Lower leg skin (tissue), 4 donors: ENCODE results near the gene AMOTL1. TPM values are rescaled to one million over a fixed set of nuclear protein-coding genes. Genes with fewer than 3 reads are reported as not detected.

Experiments
- DNase-seq, 2 donors: peaks; one replicate each; pipeline ENCODE4 v3.0.0-alpha.2; 2019; ENCODE audit warnings: low spot score in 2 of 2
- H3K4me3 ChIP-seq: fragments of 200-600 bp; sonication (generic); 2 replicates; pipeline ENCODE4 v1.5.1; 2017; ENCODE audit warnings: mild to moderate bottlenecking, low read depth; ENCODE audit not compliant: poor library complexity, severe bottlenecking
- CTCF ChIP-seq, 3 donors: fragments of 450-650 bp; IDR thresholded peaks; one replicate each; pipeline ENCODE4 v1.5.1; 2016; ENCODE audit warnings: antibody characterized with exemption in 3 of 3, mild to moderate bottlenecking in 3 of 3, moderate library complexity in 2 of 3
- POLR2A ChIP-seq, 2 donors: fragments of 450-650 bp; IDR thresholded peaks; one replicate each; pipeline ENCODE4 v1.6.1; 2016 to 2017; ENCODE audit warnings: antibody characterized with exemption in 2 of 2, mild to moderate bottlenecking in 1 of 2, moderate library complexity in 1 of 2
- WGBS, 2 donors: methylation state at CpG; one replicate each; pipeline ENCODE4 v1.1.5; 2018; 5-methylcytosine and 5-hydroxymethylcytosine counted together
- intact Hi-C: fragments of 100-400 bp; cut with DNase I; formaldehyde crosslinking; loops from one replicate; pipeline ENCODE4 v1.15.0; 2023; ENCODE audit warnings: low total_unique reads
- total RNA-seq, 4 donors: library from RNA; depleted of rRNA; stranded (reverse); fragments of >200 nt; gene quantifications; one replicate each; pipeline ENCODE4 v1.1.0, GENCODE V29; 2016

AMOTL1 gene
- total RNA-seq, 4 donors from 2014 or later: 45.3 to 72.0 (median 64.8) TPM

- DNase-seq: no peak
- H3K4me3 ChIP-seq: no peak overlapping the region
- 60 to 62% methylated on average over 5 of the region's 5 CpGs for WGBS, 2 donors
- intact Hi-C loops: no loop called here
- TF ChIP-seq POLR2A (IDR thresholded peaks at IDR 0.05): no peak
- no peak for TF ChIP-seq CTCF (IDR thresholded peaks at IDR 0.05)
Observed at GRCh38 chr11:94830722-94831510, 62.8 kb downstream of the AMOTL1 start.

DNA sequence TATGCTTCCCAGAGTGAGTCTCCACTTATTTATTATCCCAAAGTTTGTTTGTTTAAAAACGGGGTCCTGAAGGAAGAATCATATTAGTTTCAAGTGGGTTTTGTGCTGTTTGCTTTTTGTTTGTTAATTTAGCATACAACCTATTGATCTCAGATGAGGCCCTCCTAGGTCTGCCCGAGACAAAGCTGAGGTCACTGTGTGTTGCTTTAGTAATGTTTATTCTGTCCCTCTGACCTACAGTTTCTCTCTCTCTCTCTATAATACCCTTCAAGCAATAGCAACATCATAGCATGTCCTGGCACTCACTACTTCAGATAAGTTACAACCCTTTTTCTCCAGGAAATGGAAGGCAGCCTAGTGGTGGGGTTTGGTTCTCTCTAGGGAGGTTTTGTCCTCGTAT is 63.4 kb downstream of the AMOTL1 start:
- 72 to 79% methylated on average over 3 of the region's 3 CpGs for WGBS, 2 donors
- intact Hi-C loops: no loop called here
- TF ChIP-seq POLR2A (IDR thresholded peaks at IDR 0.05): no peak
- TF ChIP-seq CTCF (IDR thresholded peaks at IDR 0.05): no peak
- DNase-seq: no peak
- H3K4me3 ChIP-seq: no peak overlapping the region

GRCh38 chr11:94832604-94833235 is 64.6 kb downstream of the AMOTL1 start:
- TF ChIP-seq CTCF (IDR thresholded peaks at IDR 0.05): no peak
- TF ChIP-seq POLR2A (IDR thresholded peaks at IDR 0.05): no peak
- no peak overlapping the region for H3K4me3 ChIP-seq
- 90 to 94% methylated on average over 4 of the region's 4 CpGs for WGBS, 2 donors
- no peak for DNase-seq
- intact Hi-C loops: no loop called here

GRCh38 chr11:94834911-94835593 is 66.9 kb downstream of the AMOTL1 start:
- 66 to 77% methylated on average over 4 of the region's 4 CpGs for WGBS, 2 donors
- no peak for TF ChIP-seq POLR2A (IDR thresholded peaks at IDR 0.05)
- no peak for TF ChIP-seq CTCF (IDR thresholded peaks at IDR 0.05)
- intact Hi-C loops: no loop called here
- no peak overlapping the region for H3K4me3 ChIP-seq
- no peak for DNase-seq

- no peak for DNase-seq
- WGBS, 2 donors: 82 to 86% methylated on average over 2 of the region's 2 CpGs
- no peak overlapping the region for H3K4me3 ChIP-seq
- intact Hi-C loops: no loop called here
- no peak for TF ChIP-seq POLR2A (IDR thresholded peaks at IDR 0.05)
- TF ChIP-seq CTCF (IDR thresholded peaks at IDR 0.05): no peak
Observed at GRCh38 chr11:94835594-94835927, 67.4 kb downstream of the AMOTL1 start.
